ENCODE measurements around the gene MFAP5.
"Not testable (repeated sequence)": the region's sequence is repeated elsewhere in the genome, so short reads cannot be mapped to it uniquely, and the experiment has no call there.

Gene MFAP5

DNA sequence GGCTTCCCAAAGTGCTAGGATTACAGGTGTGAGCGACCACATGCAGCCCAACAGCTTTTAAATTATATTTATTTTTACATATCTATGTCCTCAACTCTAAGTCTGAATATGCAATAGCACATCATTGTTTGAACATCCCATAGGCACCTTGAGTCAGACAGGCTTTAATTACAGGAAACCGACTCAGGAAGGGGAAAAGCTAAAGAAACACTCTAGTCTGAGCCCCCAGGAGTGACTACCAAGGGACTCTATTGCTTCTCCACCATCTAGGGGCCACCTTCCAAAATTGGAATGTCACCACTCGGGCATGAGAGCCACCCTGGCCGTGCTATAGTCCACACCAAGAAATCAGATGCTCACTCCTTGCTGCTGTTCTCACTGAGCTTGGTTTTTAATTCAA is 14.0 kb upstream of the MFAP5 start:
- DNase-seq (ENCODE audit: low read depth in 2 of 3, low spot score in 1 of 3): no peak

GRCh38 chr12:8675591-8676036 is 13.0 kb upstream of the MFAP5 start:
- no peak for DNase-seq (ENCODE audit: low read depth in 2 of 3, low spot score in 1 of 3)

DNA sequence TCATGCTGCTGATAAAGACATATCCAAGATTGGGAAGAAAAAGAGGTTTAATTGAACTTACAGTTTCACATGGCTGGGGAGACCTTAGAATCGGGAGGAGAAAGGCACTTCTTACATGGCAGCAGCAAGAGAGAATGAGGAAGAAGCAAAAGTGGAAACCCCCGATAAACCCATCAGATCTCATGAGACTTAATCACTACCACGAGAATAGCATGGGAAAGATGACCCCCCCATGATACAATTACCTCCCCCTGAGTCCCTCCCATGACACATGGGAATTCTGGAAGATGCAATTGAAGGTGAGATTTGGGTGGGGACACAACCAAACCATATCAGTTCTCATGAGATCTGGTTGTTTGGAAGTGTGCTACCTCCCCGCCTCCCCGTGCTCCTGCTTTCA is 9.8 kb upstream of the MFAP5 start:
- DNase-seq (ENCODE audit: low read depth in 2 of 3, low spot score in 1 of 3): no peak

GRCh38 chr12:8668441-8668840 is 5.8 kb upstream of the MFAP5 start:
- no peak for DNase-seq (ENCODE audit: low read depth in 2 of 3, low spot score in 1 of 3)

- DNase-seq (ENCODE audit: low read depth in 2 of 3, low spot score in 1 of 3): no peak
Observed at GRCh38 chr12:8667270-8667669, 4.6 kb upstream of the MFAP5 start.

DNA sequence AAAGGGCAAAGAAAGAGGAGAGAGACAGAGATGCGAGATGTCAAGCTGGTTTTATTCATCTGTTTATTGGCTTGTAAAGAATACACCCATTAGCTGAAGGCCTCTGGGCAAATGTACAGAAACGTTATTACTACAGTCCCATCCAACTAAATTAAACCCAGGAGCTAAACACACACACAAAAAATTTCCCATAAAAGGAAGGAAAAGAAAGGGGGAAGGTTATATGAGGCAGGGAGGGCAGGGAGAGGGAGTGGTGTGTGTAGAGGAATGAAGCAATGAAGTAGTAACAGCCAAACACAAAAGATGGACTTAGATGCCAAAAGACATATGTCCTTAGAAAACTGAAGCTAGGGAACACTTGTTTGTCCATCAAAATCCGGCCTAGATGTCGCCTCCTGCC is 3.1 kb upstream of the MFAP5 start:
- DNase-seq (ENCODE audit: low read depth in 2 of 3, low spot score in 1 of 3): no peak

DNA sequence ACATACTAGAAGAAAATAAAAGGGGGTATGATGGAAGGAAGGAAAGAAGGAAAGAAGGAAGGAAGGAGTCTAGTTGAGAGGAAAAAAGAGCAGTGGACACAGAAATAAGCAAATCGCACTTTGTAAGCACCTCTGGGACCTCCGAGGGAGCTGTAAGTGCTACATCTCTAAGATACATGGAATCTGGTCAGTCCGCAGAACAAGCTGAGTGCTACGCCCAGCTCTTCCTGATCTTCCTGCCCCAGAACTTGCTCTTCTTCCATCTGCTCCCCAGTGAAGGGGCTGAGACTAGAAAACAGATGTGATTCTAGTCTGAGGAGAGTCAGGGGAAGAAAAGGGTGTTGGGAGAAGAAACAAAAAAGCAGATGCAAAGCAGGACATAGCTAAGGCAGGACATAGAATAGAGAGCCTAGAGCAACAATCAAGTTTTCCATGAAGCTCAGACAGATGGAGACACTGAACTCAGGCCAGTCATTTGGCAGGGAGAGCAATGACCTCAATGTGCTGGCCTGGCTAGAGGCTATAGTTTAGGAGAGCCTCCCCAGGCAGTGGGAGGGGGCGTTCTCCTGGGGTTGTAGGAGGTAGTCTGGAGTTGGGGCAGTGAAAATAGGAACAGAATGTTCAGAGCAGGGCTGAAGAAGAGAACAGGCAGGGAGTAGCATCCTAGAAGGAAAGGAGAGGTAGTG is 1.7 kb upstream of the MFAP5 start:
- no peak for DNase-seq (ENCODE audit: low read depth in 2 of 3, low spot score in 1 of 3)

DNA sequence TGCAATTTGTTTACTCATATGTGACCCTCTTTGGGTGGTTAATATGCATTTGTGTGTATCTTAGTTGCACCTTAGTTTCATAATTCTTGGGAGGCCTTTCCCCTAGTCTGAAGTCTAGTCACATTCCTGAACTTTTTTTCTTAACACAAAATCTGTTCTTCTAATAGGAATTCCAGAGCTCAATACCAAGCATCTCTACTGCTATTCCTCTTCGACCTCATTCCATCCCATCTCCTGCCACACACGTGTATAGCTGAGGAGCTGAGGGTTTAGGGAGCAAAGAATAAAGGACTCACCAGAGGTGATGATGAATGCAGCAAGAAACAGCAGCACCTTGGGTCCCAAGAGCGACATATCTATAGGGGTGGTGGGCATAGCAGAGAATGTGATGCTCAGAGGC is 875 bp downstream of the MFAP5 start:
- no peak for DNase-seq (ENCODE audit: low read depth in 2 of 3, low spot score in 1 of 3)

DNA sequence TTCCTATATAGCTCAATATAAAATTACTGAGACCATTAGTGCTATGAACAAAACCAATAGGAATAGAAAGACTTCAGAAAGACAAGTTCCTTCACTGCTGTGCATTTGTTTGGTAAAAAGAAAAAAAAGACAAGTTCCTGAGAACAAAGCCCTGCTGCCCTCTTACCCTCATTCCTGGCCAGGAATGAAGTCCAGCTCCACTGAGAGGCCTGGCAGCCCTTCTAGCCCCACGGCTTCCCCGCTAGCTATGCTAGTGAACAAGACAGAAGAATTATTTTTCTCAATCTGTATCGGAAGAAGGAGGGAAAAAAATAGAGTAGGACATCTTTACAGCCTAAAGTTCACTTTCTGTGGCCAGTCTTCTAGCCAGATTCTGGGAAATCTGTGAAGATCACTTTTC is 1.6 kb downstream of the MFAP5 start:
- no peak for DNase-seq (ENCODE audit: low read depth in 2 of 3, low spot score in 1 of 3)

- no peak for DNase-seq (ENCODE audit: low read depth in 2 of 3, low spot score in 1 of 3)
Observed at GRCh38 chr12:8658346-8658745, 4.3 kb downstream of the MFAP5 start.

- no peak for DNase-seq (ENCODE audit: low read depth in 2 of 3, low spot score in 1 of 3)
Observed at GRCh38 chr12:8655421-8655820, 7.2 kb downstream of the MFAP5 start.

DNA sequence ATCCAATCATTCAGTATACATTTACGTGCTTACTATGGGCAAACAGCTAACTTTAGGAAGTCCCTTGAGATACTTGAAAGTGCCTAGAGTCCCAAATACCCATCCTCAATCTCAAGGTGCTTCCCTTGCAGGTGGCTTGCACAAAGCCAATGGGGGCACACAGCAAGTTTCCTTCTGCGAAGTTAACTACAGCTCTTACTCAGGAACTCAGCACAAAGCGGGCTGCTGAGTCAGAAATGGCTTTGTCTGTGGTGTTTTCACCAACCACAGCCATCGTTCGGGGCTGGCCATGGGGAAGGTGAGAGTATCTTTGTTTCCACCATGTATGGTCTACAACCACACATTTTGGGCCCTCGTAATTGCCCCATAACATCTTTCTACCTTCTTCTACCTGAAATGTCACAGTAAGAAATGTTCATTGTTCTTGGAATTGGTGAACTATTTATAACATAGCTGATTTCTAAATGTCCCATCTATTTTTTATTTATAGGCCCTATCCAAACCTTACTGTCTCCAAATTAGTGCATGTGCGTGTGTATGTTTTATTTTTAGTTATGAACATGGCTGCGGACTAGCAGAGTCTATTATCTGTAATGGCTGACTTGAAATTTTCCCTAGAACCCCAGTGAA is 13.9 kb downstream of the MFAP5 start:
- peak; percentile 68 to 73 (median 69) for DNase-seq (ENCODE audit: low read depth in 2 of 3, low spot score in 1 of 3)

DNA sequence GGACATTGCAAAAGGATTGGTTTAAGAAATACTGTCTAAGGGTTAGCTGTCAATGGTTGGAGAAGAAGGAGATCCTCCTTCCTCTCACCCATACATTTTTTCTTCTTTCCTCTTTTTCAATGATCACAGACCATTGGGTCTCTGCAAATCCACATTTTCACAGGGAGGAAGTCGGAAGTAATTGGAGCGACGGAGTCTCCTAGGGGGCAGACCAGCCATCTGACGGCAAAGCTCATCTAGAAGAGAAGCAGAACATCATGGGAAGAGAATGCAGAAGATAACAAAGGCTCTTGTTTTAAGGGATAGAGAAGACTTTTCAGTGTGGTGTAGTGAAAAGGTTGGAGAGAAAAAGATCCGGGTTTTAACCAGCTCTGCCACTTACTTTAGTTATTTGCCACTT is 14.7 kb downstream of the MFAP5 start:
- DNase-seq (ENCODE audit: low read depth in 2 of 3, low spot score in 1 of 3): no peak

DNA sequence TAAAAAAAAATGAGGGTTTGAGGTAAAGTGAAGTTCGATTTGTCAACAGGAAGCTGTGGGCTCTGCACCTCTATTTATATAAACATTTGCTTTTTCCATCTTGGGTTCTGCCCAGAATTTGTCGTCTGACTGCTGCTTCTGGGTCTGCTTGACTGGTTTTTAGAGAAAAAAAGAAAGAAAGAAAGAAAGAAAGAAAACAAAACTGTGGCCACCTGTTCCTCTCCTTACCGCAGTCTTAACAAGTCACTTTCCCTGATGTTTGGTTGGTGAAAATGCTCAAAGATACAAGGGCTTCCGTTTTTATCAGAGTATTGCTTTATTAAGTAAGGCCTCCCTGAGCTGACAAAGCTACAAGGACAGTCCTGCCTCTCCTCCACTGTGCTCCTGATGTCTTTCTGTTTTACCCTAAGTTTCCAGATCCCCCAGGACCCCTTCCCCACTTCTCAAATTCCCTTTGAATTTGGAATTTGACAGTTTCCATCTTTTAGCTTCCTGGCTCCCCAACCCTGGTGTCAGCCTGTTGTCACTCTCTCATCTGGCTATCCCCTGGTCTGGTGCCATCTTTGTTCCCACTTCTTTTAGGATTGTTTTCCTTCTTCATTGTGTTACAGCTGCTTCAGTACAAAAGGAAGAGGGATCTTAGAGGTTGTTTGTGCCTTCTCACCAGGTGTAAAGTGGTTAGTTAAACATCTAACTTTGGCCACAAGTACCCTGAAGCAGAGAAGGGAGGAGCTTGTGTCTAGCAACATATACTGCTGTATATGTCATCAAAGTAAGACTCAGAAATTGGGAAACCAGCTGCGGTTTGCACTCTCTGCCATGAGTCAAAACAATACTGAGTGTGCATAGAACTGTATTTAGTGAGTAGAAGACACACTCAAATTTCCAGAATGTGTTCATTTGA is 18.0 kb downstream of the MFAP5 start:
- DNase-seq (ENCODE audit: low read depth in 2 of 3, low spot score in 1 of 3): peak; percentile 23 to 62 (median 30)

DNA sequence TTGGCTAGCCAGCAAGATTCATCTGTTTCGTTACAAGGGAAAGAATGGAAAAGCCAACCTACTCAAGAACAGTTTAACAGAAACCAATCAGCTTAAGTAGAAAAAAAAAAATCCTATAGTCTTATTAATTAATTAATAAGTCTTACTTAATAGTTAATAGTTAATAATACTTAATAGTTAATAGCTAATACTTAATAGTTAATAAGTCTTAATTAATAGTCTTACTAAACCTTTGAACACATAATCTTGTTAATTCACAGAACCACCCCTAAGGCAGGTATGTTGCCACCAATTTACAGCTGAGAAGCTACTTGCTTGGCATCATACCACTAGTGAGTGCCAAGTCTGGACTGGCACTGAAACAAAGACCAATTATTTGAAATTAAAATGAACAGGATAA is 19.9 kb downstream of the MFAP5 start:
- no peak for DNase-seq (ENCODE audit: low read depth in 2 of 3, low spot score in 1 of 3)

GRCh38 chr12:8639936-8640335 is 22.7 kb downstream of the MFAP5 start:
- no peak for DNase-seq (ENCODE audit: low read depth in 2 of 3, low spot score in 1 of 3)

- no peak for DNase-seq (ENCODE audit: low read depth in 2 of 3, low spot score in 1 of 3)
Observed at GRCh38 chr12:8638951-8639350, 23.7 kb downstream of the MFAP5 start.

DNA sequence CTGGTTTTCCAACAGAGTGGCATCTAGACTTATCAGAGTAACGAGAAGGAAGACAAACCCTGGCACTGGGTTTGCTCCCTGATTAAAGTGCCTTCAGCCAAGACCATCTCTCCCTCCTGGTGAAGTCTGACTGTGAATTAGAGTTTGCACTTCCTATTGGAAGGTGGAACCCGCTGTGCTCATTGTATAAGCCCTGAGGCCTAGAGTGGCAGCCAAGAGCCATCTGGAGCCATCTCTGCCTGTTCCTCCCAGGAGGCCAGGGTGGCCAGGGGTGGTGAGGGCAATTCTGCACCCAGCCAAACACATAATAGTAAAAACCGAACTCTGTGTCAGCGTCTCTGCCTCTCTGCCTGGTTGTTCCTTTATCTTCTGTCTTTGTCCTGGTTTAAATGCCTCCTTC is 25.0 kb downstream of the MFAP5 start:
- DNase-seq (ENCODE audit: low read depth in 2 of 3, low spot score in 1 of 3): no peak

DNA sequence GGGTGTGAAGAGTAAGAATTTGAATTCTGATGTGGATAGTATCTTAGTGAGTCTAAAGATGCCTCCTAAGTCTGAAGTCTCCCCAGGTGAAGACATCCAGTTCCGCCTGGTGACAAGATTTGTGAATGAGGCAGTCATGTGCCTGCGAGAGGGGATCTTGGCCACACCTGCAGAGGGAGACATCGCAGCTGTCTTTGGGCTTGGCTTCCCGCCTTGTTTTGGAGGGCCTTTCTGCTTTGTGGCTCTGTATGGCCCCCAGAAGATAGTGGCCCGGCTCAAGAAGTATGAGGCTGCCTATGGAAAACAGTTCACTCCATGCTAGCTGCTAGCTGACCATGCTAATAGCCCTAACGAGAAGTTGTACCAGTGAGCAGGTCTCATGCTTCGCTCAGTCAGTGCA is 25.4 kb downstream of the MFAP5 start:
- DNase-seq (ENCODE audit: low read depth in 2 of 3, low spot score in 1 of 3): no peak

- DNase-seq (ENCODE audit: low read depth in 2 of 3, low spot score in 1 of 3): no peak
Observed at GRCh38 chr12:8636581-8636980, 26.0 kb downstream of the MFAP5 start.

DNA sequence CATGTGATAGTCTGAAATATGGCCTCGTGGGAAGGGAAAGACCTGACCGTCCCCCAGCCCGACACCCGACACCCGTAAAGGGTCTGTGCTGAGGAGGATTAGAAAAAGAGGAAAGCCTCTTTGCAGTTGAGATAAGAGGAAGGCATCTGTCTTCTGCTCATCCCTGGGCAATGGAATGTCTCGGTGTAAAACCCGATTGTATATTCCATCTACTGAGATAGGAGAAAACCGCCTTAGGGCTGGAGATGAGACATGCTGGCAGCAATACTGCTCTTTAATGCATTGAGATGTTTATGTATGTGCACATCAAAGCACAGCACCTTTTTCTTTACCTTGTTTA is 26.6 kb downstream of the MFAP5 start:
- not testable (repeated sequence) for DNase-seq (ENCODE audit: low read depth in 2 of 3, low spot score in 1 of 3)

GRCh38 chr12:8635342-8636006 is 27.2 kb downstream of the MFAP5 start:
- DNase-seq (ENCODE audit: low read depth in 2 of 3, low spot score in 1 of 3): not testable (repeated sequence)

All from stimulated activated CD4-positive, alpha-beta T cell treated with anti-CD3 and anti-CD28 coated beads, Interleukin-12 subunit alpha, Interleukin-12 subunit beta, amount 100 ng/mL, for 48 hours (primary cell).